ENCODE data around the gene REPS1.
A peak's percentile ranks its signal among the peaks of the same experiment; 100 is the strongest.

The REPS1 gene

GRCh38 chr6:138955262-138955661 lies 32.8 kb downstream of the REPS1 start:
- Histone ChIP-seq H3K79me2 (ENCODE audit: control insufficient read depth, low read length) (peaks cover 93% of the 10 kb centered on the region), H3K27me3 (ENCODE audit: control insufficient read depth, low read length) (no peaks in the 10 kb centered on the region)
- TF ChIP-seq CTCF (IDR thresholded peaks at IDR 0.05; ENCODE audit: low read depth, low read length, poor library complexity, severe bottlenecking) (no peak), EZH2phosphoT487 (IDR thresholded peaks at IDR 0.05; ENCODE audit: borderline replicate concordance, low read length) (no peak)

GRCh38 chr6:138953451-138953850 lies 34.6 kb downstream of the REPS1 start:
- Histone ChIP-seq H4K20me1 (ENCODE audit: control insufficient read depth, insufficient read depth, low read depth, low read length) (no peaks in the 10 kb centered on the region), H3K4me1 (ENCODE audit: control insufficient read depth, low read length) (peaks cover 31% of the 10 kb centered on the region), H3K4me3 (ENCODE audit: low read length) (no peak overlapping the region), H3K36me3 (ENCODE audit: control insufficient read depth, low read length) (no peaks in the 10 kb centered on the region), H3K9me2 (replicated peaks; ENCODE audit: control insufficient read depth, low read length) (no peaks in the 10 kb centered on the region), H3F3A (ENCODE audit: control insufficient read depth, insufficient read depth) (no peaks in the 10 kb centered on the region), H3K4me2 (ENCODE audit: low read length) (peak overlapping the region; percentile 17), H3K79me2 (ENCODE audit: control insufficient read depth, low read length) (peaks cover 91% of the 10 kb centered on the region), H3K9me3 (ENCODE audit: control insufficient read depth, insufficient read depth, low read length) (no peaks in the 10 kb centered on the region), H3K27me3 (ENCODE audit: control insufficient read depth, low read length) (no peaks in the 10 kb centered on the region), H3K27ac (ENCODE audit: low read depth, low read length) (no peak overlapping the region)
- no peak for TF ChIP-seq EZH2phosphoT487 (IDR thresholded peaks at IDR 0.05; ENCODE audit: borderline replicate concordance, low read length)
- TF ChIP-seq CTCF (IDR thresholded peaks at IDR 0.05; ENCODE audit: low read depth, low read length, poor library complexity, severe bottlenecking), result no peak

More at GRCh38 chr6:138955262-138955661, 32.8 kb downstream of the REPS1 start:
- Histone ChIP-seq H3K27ac (ENCODE audit: low read depth, low read length) (no peak overlapping the region), H4K20me1 (ENCODE audit: control insufficient read depth, insufficient read depth, low read depth, low read length) (0 out of 2 replicates have a peak, but pooled peaks cover 7% of the 10 kb centered on the region), H3K9me3 (ENCODE audit: control insufficient read depth, insufficient read depth, low read length) (no peaks in the 10 kb centered on the region), H3K36me3 (ENCODE audit: control insufficient read depth, low read length) (no peaks in the 10 kb centered on the region), H3K4me2 (ENCODE audit: low read length) (no peak overlapping the region), H3F3A (ENCODE audit: control insufficient read depth, insufficient read depth) (no peaks in the 10 kb centered on the region), H3K4me3 (ENCODE audit: low read length) (no peak overlapping the region), H3K4me1 (ENCODE audit: control insufficient read depth, low read length) (peaks cover 39% of the 10 kb centered on the region), H3K9me2 (replicated peaks; ENCODE audit: control insufficient read depth, low read length) (no peaks in the 10 kb centered on the region)

DNA sequence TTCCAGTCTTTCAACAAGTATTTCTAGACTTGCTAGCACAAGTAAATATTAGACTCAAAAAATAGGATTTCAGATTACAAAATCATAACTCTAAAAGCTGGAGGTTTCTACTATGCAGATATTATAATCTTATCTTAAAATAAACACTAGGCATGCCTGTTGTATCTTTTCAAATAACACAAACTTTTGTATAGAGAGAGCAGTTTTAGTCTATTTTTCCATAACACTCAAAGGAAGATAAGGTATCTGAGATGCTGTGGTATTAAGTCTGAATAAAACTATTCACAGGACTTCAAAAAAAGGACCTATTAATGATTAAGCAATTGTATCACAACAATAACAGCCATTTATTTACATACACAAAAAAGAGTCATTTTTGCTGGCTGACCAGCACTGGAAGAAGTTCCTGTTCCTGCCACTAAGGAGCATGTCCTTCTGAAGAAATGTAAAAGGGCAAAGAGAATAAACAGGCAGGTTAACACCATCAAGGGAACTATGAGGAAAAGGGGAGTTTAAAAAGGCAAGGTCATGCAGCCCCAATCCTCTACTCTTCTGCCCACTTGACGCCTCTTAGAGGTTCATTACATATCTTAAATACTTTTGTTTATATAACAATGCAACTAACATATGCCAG lies 39.4 kb downstream of the REPS1 start:
- no peak for TF ChIP-seq EZH2phosphoT487 (IDR thresholded peaks at IDR 0.05; ENCODE audit: borderline replicate concordance, low read length)
- TF ChIP-seq CTCF (IDR thresholded peaks at IDR 0.05; ENCODE audit: low read depth, low read length, poor library complexity, severe bottlenecking), result no peak
- Histone ChIP-seq H3K27me3 (ENCODE audit: control insufficient read depth, low read length) (no peaks in the 10 kb centered on the region), H3F3A (ENCODE audit: control insufficient read depth, insufficient read depth) (no peaks in the 10 kb centered on the region), H3K79me2 (ENCODE audit: control insufficient read depth, low read length) (peaks cover 54% of the 10 kb centered on the region), H3K4me2 (ENCODE audit: low read length) (no peak overlapping the region), H3K36me3 (ENCODE audit: control insufficient read depth, low read length) (peaks cover 20% of the 10 kb centered on the region), H3K27ac (ENCODE audit: low read depth, low read length) (no peak overlapping the region), H4K20me1 (ENCODE audit: control insufficient read depth, insufficient read depth, low read depth, low read length) (no peaks in the 10 kb centered on the region), H3K9me3 (ENCODE audit: control insufficient read depth, insufficient read depth, low read length) (no peaks in the 10 kb centered on the region), H3K4me3 (ENCODE audit: low read length) (no peak overlapping the region), H3K9me2 (replicated peaks; ENCODE audit: control insufficient read depth, low read length) (no peaks in the 10 kb centered on the region), H3K4me1 (ENCODE audit: control insufficient read depth, low read length) (peaks cover 7% of the 10 kb centered on the region)

All from DOHH2 (cell line).